Common myeloid progenitor, CD34-positive (primary cell): ENCODE data around the gene PARP8.
"Not testable (repeated sequence)": the region's sequence is repeated elsewhere in the genome, so short reads cannot be mapped to it uniquely, and the experiment has no call there.

Source experiments
- CTCF ChIA-PET: fragments of 350-600 bp; sonication (Branson Sonifier 250); formaldehyde crosslinking; loops from one replicate; lab custom pipeline; 2021; ENCODE audit warnings: antibody characterized with exemption; lab: Charles Lee
- POLR2A ChIA-PET: fragments of 350-600 bp; sonication (Branson Sonifier 250); formaldehyde crosslinking; loops from one replicate; lab custom pipeline; 2021; ENCODE audit warnings: antibody characterized with exemption; lab: Charles Lee
- DNase-seq, 3 donors: peaks; one replicate each; pipeline versions ENCODE4 v3.0.0 to v3.0.0-alpha.2; 2013
- H3K27ac ChIP-seq, 2 experiments: 1 replicate in 1 of 2; 2 replicates in 1 of 2; pipeline ENCODE4 v1.7.0; 2013; ENCODE audit warnings: inconsistent platforms in 2 of 2, low read length in 2 of 2, mild to moderate bottlenecking in 2 of 2, low read depth in 1 of 2, moderate library complexity in 1 of 2; ENCODE audit not compliant: severe bottlenecking in 2 of 2, insufficient read depth in 1 of 2, poor library complexity in 1 of 2
- H3K27me3 ChIP-seq, 5 experiments: replicated peaks in 2 of 5; 1 replicate in 3 of 5; 2 replicates in 2 of 5; pipeline versions ENCODE4 v1.6.1 to v1.7.0; 2013; ENCODE audit warnings: low read length in 4 of 5, mild to moderate bottlenecking in 2 of 5, moderate library complexity in 2 of 5, inconsistent platforms in 1 of 5; ENCODE audit not compliant: insufficient read depth in 5 of 5, control insufficient read depth in 4 of 5
- H3K36me3 ChIP-seq, 4 experiments: 1 replicate in 2 of 4; 2 replicates in 2 of 4; pipeline versions ENCODE4 v1.6.1 to v1.7.0; 2013; ENCODE audit warnings: low read length in 3 of 4, control low read depth in 1 of 4, mild to moderate bottlenecking in 1 of 4; ENCODE audit not compliant: control insufficient read depth in 4 of 4, insufficient read depth in 4 of 4
- H3K4me1 ChIP-seq, 4 experiments: 1 replicate in 3 of 4; 2 replicates in 1 of 4; pipeline versions ENCODE4 v1.6.1 to v1.7.1; 2013; ENCODE audit warnings: low read length in 3 of 4, mild to moderate bottlenecking in 3 of 4, control low read depth in 1 of 4, inconsistent platforms in 1 of 4, moderate library complexity in 1 of 4; ENCODE audit not compliant: control insufficient read depth in 4 of 4, insufficient read depth in 4 of 4; ENCODE audit errors: control extremely low read depth in 1 of 4
- H3K4me3 ChIP-seq, 7 experiments: 1 replicate in 4 of 7; 2 replicates in 3 of 7; pipeline versions ENCODE4 v1.5.1 to v1.7.0; 2013; ENCODE audit warnings: mild to moderate bottlenecking in 7 of 7, low read length in 6 of 7, moderate library complexity in 6 of 7, inconsistent platforms in 2 of 7, low read depth in 2 of 7, control low read depth in 1 of 7; ENCODE audit not compliant: insufficient read depth in 4 of 7, control insufficient read depth in 1 of 7; ENCODE audit errors: extremely low read depth in 1 of 7
- H3K9me3 ChIP-seq, 5 experiments: 1 replicate in 4 of 5; 2 replicates in 1 of 5; pipeline versions ENCODE4 v1.6.1 to v1.7.1; 2013; ENCODE audit warnings: low read length in 4 of 5, mild to moderate bottlenecking in 2 of 5, inconsistent platforms in 1 of 5, low read depth in 1 of 5, moderate library complexity in 1 of 5; ENCODE audit not compliant: control insufficient read depth in 4 of 5, insufficient read depth in 2 of 5; ENCODE audit errors: control extremely low read depth in 1 of 5
- WGBS: methylation state at CpG from one replicate; pipeline ENCODE4 v1.1.5; 2013; ENCODE audit not compliant: insufficient coverage; 5-methylcytosine and 5-hydroxymethylcytosine counted together

The PARP8 gene

DNA sequence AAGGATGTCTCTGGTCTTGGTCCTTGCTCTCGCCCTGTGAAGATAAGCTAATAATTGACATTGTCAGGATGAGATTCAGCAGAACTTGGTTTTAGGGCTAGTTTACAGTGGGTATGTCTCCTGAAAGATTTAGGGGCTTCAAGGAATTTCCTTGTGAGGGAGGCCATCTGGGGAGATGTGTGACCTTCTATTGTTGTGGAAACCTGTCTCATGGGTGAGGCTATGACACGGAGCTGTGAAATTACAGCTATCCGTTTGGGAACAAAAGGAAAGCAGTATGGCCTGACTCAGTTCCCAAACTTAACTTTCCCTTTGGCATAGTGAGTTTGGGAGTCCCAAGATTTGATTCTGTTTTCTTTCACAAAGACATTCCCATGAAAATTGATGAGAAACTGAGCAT lies 142.0 kb downstream of the PARP8 start:
- no peak overlapping the region for H3K27ac ChIP-seq
- 90% methylated on average over 2 of the region's 3 CpGs for WGBS
- CTCF ChIA-PET: no interaction called here

DNA sequence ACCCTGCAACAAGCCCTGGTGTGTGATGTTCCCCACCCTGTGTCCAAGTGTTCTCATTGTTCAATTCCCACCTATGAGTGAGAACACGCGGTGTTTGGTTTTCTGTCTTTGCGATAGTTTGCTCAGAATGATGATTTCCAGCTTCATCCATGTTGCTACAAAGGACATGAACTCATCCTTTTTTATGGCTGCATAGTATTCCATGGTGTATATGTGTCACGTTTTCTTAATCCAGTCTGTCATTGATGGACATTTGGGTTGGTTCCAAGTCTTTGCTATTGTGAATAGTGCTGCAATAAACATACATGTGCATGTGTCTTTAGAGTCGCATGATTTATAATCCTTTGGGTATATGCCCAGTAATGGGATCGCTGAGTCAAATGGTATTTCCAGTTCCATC lies 145.3 kb downstream of the PARP8 start:
- H3K4me3 ChIP-seq, H3K9me3 ChIP-seq, H3K4me1 ChIP-seq, H3K36me3 ChIP-seq, DNase-seq, POLR2A ChIA-PET, H3K27ac ChIP-seq, H3K27me3 ChIP-seq, CTCF ChIA-PET: not testable (repeated sequence)
- WGBS: 87% methylated on average over 3 of the region's 6 CpGs

More for the DNA sequence above, 142.0 kb downstream of the PARP8 start:
- no peak overlapping the region for H3K4me3 ChIP-seq
- peaks cover 0 to 13% (median 5%) of the 10 kb centered on the region in 4 experiments for H3K36me3 ChIP-seq
- POLR2A ChIA-PET: no interaction called here
- H3K4me1 ChIP-seq: no peaks in the 10 kb centered on the region
- no peaks in the 10 kb centered on the region for H3K27me3 ChIP-seq
- H3K9me3 ChIP-seq: peaks cover 0 to 8% (median 3%) of the 10 kb centered on the region in 5 experiments
- no peak for DNase-seq

DNA sequence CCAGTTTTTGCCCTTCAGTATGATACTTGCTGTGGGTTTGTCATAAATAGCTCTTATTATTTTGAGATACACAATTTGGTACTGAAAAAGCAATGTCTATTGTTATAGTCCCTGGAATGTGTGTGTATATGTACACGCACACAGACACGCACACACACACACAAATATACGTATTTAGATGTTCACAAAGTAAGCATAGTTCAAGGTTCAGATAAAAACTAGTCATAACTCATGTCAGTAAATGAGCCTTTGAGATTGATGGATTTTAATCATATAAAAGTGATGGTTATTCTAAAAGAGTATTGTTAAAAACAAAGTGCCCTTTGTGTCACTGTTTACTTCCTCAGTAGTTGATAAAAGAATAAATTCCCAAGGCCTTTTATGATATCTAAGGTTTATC lies 147.3 kb downstream of the PARP8 start:
- POLR2A ChIA-PET: no interaction called here
- Histone ChIP-seq H3K27me3 (no peaks in the 10 kb centered on the region), H3K9me3 (peaks cover 0 to 3% (median 0%) of the 10 kb centered on the region in 5 experiments), H3K36me3 (peaks cover 0 to 4% (median 2%) of the 10 kb centered on the region in 4 experiments), H3K4me1 (no peaks in the 10 kb centered on the region), H3K4me3 (no peak overlapping the region), H3K27ac (no peak overlapping the region)
- CTCF ChIA-PET: no interaction called here
- DNase-seq: no peak
- no CpG with 5 or more reads among the region's 3 CpGs for WGBS

DNA sequence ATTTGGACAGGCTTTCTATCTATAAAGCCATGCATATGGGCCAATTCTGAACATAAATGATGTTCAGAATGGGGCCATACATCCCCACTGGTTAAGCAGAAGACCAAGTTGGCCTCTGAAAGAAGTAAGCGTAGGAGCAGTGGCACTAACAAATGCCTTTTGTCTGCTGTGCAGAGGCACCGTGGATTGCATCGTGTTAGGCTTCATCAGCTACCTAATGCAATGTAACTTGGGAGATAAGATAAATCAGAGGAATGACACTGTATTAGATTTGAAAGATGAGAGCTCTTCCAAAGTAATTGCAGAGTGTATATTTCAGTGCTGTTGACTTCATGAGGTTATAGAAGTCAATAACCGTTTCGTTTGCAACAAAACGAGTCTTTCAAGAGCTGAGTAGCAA lies 148.1 kb downstream of the PARP8 start:
- Histone ChIP-seq H3K9me3 (peaks cover 0 to 3% (median 0%) of the 10 kb centered on the region in 5 experiments), H3K36me3 (peaks cover 0 to 4% (median 2%) of the 10 kb centered on the region in 4 experiments), H3K27me3 (no peaks in the 10 kb centered on the region), H3K4me1 (no peaks in the 10 kb centered on the region), H3K4me3 (no peak overlapping the region), H3K27ac (no peak overlapping the region)
- 100% methylated on average over 2 of the region's 6 CpGs for WGBS
- POLR2A ChIA-PET: no interaction called here
- no peak for DNase-seq
- CTCF ChIA-PET: no interaction called here

DNA sequence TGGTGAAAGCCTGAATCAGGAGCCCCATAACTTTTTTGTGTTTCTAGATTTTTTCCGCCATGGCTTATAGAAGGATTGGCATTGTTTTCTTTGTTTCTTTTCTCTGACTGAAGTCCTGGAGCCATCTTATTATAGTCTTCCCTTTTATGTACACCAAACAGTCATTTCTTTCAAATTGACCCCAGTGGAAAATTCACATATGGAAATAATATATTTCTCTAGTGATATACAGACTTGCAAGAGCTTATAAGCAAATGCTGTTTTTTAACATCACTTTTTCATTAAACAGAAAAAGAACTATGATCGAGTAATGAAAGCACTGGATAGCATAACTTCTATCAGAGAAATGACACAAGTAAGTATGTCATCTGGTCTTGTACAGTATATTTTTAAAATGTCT lies 155.6 kb downstream of the PARP8 start:
- CTCF ChIA-PET: no interaction called here
- no CpG with 5 or more reads among the region's 2 CpGs for WGBS
- Histone ChIP-seq H3K4me3 (no peak overlapping the region), H3K27me3 (no peaks in the 10 kb centered on the region), H3K4me1 (no peaks in the 10 kb centered on the region), H3K27ac (no peak overlapping the region), H3K36me3 (peaks cover 0 to 27% (median 9%) of the 10 kb centered on the region in 4 experiments), H3K9me3 (no peaks in the 10 kb centered on the region)
- POLR2A ChIA-PET: no interaction called here
- DNase-seq: no peak

DNA sequence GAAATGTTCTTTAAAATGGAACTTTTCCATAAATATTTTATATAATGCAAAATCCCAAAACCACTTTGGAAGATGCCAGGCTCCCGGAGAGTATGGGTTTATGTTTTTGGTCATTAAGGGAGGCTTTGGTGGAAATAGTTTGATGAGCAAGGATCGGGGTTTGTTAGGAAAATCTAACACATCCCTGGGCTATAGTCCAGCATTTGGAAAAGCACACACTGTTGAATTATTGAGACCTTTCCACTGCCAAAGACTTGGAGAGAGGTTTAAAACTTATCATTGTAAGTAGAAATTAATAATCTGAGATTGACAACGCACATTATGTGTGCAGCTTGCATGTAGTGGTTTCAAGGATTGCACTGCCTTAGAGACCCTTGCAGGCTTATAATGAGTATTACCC lies 156.3 kb downstream of the PARP8 start:
- Histone ChIP-seq H3K4me3 (no peak overlapping the region), H3K27ac (no peak overlapping the region), H3K9me3 (no peaks in the 10 kb centered on the region), H3K36me3 (peaks cover 0 to 28% (median 9%) of the 10 kb centered on the region in 4 experiments), H3K27me3 (no peaks in the 10 kb centered on the region), H3K4me1 (no peaks in the 10 kb centered on the region)
- DNase-seq: no peak
- 100% methylated on average over 1 of the region's 3 CpGs for WGBS
- ChIA-PET CTCF (no interaction called here), POLR2A (no interaction called here)

DNA sequence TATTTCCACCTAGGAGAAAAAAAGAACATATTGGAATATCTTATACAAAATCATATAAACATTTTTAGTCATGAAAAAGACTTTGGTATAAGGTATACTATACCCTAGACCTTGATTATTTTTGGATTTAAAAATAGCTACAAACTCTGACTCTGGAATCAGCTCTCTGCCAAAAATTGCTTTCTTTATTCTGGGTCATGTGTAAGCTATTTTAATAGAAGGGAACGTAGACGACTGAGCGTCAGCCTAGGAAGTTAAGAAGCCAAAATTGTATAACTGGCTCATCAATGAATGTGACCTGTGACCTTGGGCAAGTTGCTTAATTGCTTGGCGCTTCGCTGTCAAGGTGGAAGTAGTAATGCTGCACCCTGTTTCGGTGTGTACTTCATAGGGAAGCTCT lies 157.1 kb downstream of the PARP8 start:
- WGBS: 100% methylated on average over 5 of the region's 6 CpGs
- ChIA-PET POLR2A (no interaction called here), CTCF (no interaction called here)
- no peak overlapping the region for H3K4me3 ChIP-seq
- H3K27ac ChIP-seq: no peak overlapping the region
- H3K9me3 ChIP-seq: no peaks in the 10 kb centered on the region
- DNase-seq: no peak
- peaks cover 0 to 34% (median 10%) of the 10 kb centered on the region in 4 experiments for H3K36me3 ChIP-seq
- H3K4me1 ChIP-seq: no peaks in the 10 kb centered on the region
- H3K27me3 ChIP-seq: no peaks in the 10 kb centered on the region
